GM23248 (cell line): ENCODE measurements around the gene XRCC5.

Source experiments
- EZH2 ChIP-seq: fragments of 200-600 bp; sonication (generic); IDR thresholded peaks from 2 replicates; pipeline ENCODE4 v1.6.1; 2018; ENCODE audit warnings: antibody characterized with exemption, mild to moderate bottlenecking; ENCODE audit not compliant: insufficient read depth, poor library complexity, severe bottlenecking
- EZH2phosphoT487 ChIP-seq: fragments of 200-600 bp; sonication (generic); IDR thresholded peaks from 2 replicates; pipeline ENCODE4 v1.6.1; 2018; ENCODE audit warnings: antibody characterized with exemption, moderate library complexity, mild to moderate bottlenecking, low read depth; ENCODE audit not compliant: insufficient read depth

DNA sequence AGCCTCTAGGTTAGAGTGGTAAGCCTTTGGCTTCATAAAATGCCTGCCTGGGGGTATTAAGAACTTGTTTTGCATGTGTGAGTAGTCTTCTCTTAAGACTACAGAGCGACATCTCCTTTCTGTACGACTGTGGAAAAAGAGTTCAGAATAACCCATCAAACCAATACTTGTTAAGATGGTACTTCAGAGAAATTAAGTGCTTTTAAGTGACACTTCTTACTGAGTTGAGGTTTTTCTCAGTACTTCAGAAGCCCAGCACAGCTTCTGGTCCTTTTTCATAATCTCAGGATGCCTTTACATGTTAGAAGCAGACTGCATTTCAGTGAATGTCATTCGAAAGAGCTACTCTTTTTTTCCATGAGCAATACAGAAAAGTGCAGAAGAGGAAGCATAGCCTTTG is 10.8 kb downstream of the XRCC5 start:
- no peak for TF ChIP-seq EZH2
- no peak for TF ChIP-seq EZH2phosphoT487
